HG02588 (cell line): Measurements from ENCODE around the gene ZFYVE26.

Source experiments
- ATAC-seq: cut with Tn5 transposase; IDR thresholded peaks from one replicate; pipeline ENCODE4 v1.9.1; 2021; ENCODE audit warnings: mild to moderate bottlenecking, moderate library complexity; ENCODE audit not compliant: unreplicated experiment

ZFYVE26 gene

GRCh38 chr14:67817750-67818438, 1.5 kb upstream of the ZFYVE26 start:
- ATAC-seq = no peak

- ATAC-seq = no peak
These were observed 691 bp downstream of the ZFYVE26 start for GRCh38 chr14:67815573-67816225.

- no peak for ATAC-seq
These were observed 1.6 kb downstream of the ZFYVE26 start for GRCh38 chr14:67814821-67815220.

- no peak for ATAC-seq
These were observed 10.1 kb downstream of the ZFYVE26 start for GRCh38 chr14:67806246-67806645.

GRCh38 chr14:67800743-67801142, 15.6 kb downstream of the ZFYVE26 start:
- ATAC-seq = no peak

GRCh38 chr14:67798731-67799130, 17.7 kb downstream of the ZFYVE26 start:
- no peak for ATAC-seq

GRCh38 chr14:67787673-67788072, 28.7 kb downstream of the ZFYVE26 start:
- no peak for ATAC-seq

- ATAC-seq = no peak
These were observed 30.9 kb downstream of the ZFYVE26 start for GRCh38 chr14:67785270-67786109.

GRCh38 chr14:67784244-67784823, 32.1 kb downstream of the ZFYVE26 start:
- ATAC-seq = no peak

- no peak for ATAC-seq
These were observed 34.3 kb downstream of the ZFYVE26 start for GRCh38 chr14:67782090-67782489.

GRCh38 chr14:67778792-67779191, 37.6 kb downstream of the ZFYVE26 start:
- no peak for ATAC-seq

GRCh38 chr14:67776653-67777322, 39.6 kb downstream of the ZFYVE26 start:
- no peak for ATAC-seq

GRCh38 chr14:67773844-67774377, 42.5 kb downstream of the ZFYVE26 start:
- no peak for ATAC-seq

GRCh38 chr14:67768219-67768618, 48.2 kb downstream of the ZFYVE26 start:
- no peak for ATAC-seq

GRCh38 chr14:67766035-67766680, 50.2 kb downstream of the ZFYVE26 start:
- ATAC-seq = no peak

- no peak for ATAC-seq
These were observed 51.1 kb downstream of the ZFYVE26 start for GRCh38 chr14:67765192-67765834.

GRCh38 chr14:67764496-67764895, 51.9 kb downstream of the ZFYVE26 start:
- no peak for ATAC-seq

- no peak for ATAC-seq
These were observed 53.1 kb downstream of the ZFYVE26 start for GRCh38 chr14:67763158-67763822.

- no peak for ATAC-seq
These were observed 54.3 kb downstream of the ZFYVE26 start for GRCh38 chr14:67762051-67762450.
